ENCODE data around the gene C11orf58. TPM values are rescaled to one million over a fixed set of nuclear protein-coding genes. Genes with fewer than 3 reads are reported as not detected.
A peak's percentile ranks its signal among the peaks of the same experiment; 100 is the strongest.

The C11orf58 gene
- total and polyA plus RNA-seq, 8 donors, result 87.9 to 405 (median 353) TPM

DNA sequence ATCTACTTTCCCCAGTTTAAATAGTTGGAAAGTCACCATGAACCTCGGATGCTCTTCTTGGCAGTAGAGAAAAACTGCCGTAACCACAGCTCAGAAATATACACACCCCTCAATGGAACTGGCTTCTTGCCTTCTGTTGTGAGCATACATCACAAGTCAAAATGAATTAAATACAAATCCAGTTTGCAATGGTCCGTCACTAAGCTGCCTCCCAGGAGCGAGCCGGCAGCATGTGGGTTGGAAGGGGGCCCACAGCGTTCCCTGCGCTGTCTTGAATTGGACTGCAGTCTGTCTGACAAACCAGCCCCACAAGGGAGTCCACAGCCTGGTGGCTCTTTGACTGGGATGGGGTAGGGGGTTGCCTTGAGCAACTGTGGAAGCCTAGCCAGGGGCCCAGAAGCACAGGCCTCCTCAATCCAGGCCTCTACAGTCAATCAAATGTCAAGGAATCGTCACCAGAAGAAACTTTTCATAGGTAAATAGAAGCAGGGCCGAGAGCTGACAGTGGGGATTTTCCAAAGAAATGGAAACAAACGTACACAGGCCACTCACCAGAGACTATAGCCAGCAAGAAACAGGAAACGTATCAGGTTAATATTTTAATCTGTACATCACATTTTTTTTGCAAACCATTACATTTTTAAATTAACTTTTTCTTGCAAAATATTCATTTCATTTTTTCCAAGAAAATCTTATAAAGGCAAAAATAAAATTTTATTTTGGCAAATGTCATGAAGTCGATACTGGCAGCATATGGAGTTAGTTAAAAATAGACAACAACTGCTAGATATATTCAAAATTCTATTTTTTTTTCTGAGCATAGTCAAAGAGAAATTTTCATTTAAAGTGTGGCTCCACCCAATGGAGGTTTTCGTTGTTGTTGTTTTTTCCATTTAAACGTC, 38.5 kb downstream of the C11orf58 start:
- H3K36me3 ChIP-seq, result peaks cover 0 to 7% of the 10 kb centered on the region in 2 donors
- no peak overlapping the region for H3K4me3 ChIP-seq
- DNase-seq (peak in 1 of 4 donors; percentile 37), ATAC-seq (no peak)
- H3K4me1 ChIP-seq, result no peaks in the 10 kb centered on the region
- no peaks in the 10 kb centered on the region for H3K27me3 ChIP-seq
- H3K9me3 ChIP-seq, result no peaks in the 10 kb centered on the region
- TF ChIP-seq, protein P1, sequence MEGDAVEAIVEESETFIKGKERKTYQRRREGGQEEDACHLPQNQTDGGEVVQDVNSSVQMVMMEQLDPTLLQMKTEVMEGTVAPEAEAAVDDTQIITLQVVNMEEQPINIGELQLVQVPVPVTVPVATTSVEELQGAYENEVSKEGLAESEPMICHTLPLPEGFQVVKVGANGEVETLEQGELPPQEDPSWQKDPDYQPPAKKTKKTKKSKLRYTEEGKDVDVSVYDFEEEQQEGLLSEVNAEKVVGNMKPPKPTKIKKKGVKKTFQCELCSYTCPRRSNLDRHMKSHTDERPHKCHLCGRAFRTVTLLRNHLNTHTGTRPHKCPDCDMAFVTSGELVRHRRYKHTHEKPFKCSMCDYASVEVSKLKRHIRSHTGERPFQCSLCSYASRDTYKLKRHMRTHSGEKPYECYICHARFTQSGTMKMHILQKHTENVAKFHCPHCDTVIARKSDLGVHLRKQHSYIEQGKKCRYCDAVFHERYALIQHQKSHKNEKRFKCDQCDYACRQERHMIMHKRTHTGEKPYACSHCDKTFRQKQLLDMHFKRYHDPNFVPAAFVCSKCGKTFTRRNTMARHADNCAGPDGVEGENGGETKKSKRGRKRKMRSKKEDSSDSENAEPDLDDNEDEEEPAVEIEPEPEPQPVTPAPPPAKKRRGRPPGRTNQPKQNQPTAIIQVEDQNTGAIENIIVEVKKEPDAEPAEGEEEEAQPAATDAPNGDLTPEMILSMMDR (IDR thresholded peaks at IDR 0.05), result no peak
- intact Hi-C loops (cut with DNase I), result no loop called here
- no peak overlapping the region for H3K27ac ChIP-seq

DNA sequence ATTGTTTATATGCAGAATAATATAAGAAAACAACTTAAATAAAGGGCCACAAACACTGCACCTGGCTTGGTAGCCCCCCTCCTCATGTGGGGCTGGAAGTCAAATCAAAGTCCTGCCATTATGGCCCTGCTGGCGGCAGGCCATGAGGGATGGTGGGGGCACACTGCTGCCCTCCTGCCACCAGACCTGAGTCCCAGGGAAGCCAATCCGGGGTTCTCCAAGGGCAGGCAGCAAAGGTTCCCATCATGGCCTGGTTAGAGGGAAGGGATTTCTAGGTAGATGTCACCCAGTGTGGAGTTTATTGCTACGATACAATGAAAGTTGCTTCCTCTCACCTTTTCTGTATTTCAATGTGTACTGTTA, 39.1 kb downstream of the C11orf58 start:
- DNase-seq (no peak), ATAC-seq (no peak)
- TF ChIP-seq, protein P1 (IDR thresholded peaks at IDR 0.05), result no peak
- no peak overlapping the region for H3K4me3 ChIP-seq
- H3K9me3 ChIP-seq, result no peaks in the 10 kb centered on the region
- H3K27ac ChIP-seq, result no peak overlapping the region
- H3K27me3 ChIP-seq, result no peaks in the 10 kb centered on the region
- peaks cover 0 to 7% of the 10 kb centered on the region in 2 donors for H3K36me3 ChIP-seq
- H3K4me1 ChIP-seq, result no peaks in the 10 kb centered on the region
- intact Hi-C loops (cut with DNase I), result no loop called here

DNA sequence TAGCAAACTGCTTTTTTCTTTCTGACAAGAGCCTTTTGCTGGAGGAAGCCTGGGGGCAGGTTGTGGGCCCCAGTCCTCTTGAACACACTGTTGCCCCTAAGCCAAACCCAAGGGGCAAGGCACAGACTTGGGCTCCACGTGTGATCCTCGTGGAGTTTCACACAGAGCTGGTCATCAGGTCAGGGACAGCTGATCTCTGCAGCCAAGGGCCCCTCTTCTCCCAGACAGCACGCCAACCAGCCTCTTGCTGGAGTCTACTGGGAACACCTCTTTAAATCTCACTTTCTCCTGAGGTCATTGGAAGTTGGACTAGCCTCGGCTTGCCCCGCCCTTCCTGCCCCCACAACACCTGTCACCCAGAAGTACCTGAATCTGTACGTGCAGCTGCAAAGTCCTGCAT, 39.8 kb downstream of the C11orf58 start:
- no peaks in the 10 kb centered on the region for H3K9me3 ChIP-seq
- intact Hi-C loops (cut with DNase I), result no loop called here
- DNase-seq (no peak), ATAC-seq (no peak)
- H3K4me3 ChIP-seq, result no peak overlapping the region
- H3K4me1 ChIP-seq, result no peaks in the 10 kb centered on the region
- no peaks in the 10 kb centered on the region for H3K27me3 ChIP-seq
- TF ChIP-seq, protein P1 (IDR thresholded peaks at IDR 0.05), result no peak
- H3K27ac ChIP-seq, result no peak overlapping the region
- H3K36me3 ChIP-seq, result peaks cover 0 to 7% of the 10 kb centered on the region in 2 donors

DNA sequence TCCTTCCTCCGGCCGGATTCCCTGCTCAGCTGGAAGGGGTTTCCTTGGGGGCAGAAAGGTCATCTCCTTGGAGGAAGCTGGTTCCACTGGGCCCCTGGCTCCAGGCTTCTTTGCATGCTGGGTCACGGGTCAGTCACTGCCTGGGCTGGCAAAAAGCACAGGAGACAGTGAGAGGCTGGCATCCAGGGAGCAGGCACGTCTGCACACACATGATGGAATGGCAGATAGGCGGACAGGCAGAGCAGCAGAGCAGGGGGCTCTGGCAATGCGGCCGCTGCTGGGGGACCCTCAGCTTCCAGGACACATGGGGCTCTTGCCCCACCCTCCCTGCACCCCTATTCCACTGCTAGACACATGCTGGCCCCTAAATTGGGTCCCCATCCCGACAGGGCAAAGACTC, 40.4 kb downstream of the C11orf58 start:
- peaks cover 0 to 7% of the 10 kb centered on the region in 2 donors for H3K36me3 ChIP-seq
- H3K4me1 ChIP-seq, result no peaks in the 10 kb centered on the region
- TF ChIP-seq, protein P1 (IDR thresholded peaks at IDR 0.05), result no peak
- no peak overlapping the region for H3K4me3 ChIP-seq
- intact Hi-C loops (cut with DNase I), result no loop called here
- H3K27ac ChIP-seq, result no peak overlapping the region
- H3K9me3 ChIP-seq, result no peaks in the 10 kb centered on the region
- no peak for ATAC-seq
- DNase-seq, result no peak
- H3K27me3 ChIP-seq, result no peaks in the 10 kb centered on the region

DNA sequence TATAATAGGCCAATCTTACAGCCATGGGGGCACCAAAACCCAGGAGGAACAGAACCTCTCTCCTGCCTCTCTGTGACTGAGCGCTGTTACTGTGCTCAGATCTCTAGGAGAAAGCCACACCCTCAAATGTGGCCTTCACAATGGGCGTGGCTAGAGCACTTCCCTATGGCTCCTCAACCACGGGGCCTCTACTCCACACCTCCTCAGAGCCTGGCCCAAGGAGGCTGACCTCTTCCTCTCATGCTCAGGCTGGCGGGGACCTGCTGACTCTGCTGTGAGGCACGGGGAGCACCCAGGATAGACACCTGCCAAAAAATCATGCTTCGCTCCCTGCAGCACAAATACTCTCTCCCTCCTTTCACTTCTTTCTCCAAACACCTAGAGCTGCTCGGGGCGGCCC, 41.0 kb downstream of the C11orf58 start:
- ATAC-seq (peak; percentile 69), DNase-seq (peak in 1 of 4 donors; percentile 69)
- no peaks in the 10 kb centered on the region for H3K4me1 ChIP-seq
- intact Hi-C loops (cut with DNase I), result no loop called here
- no peaks in the 10 kb centered on the region for H3K27me3 ChIP-seq
- H3K36me3 ChIP-seq, result peaks cover 0 to 7% of the 10 kb centered on the region in 2 donors
- H3K9me3 ChIP-seq, result no peaks in the 10 kb centered on the region
- H3K4me3 ChIP-seq, result no peak overlapping the region
- no peak overlapping the region for H3K27ac ChIP-seq
- TF ChIP-seq, protein P1 (IDR thresholded peaks at IDR 0.05), result no peak
